Adrenal gland (tissue), 12 donors: ENCODE results near the gene TMEM243. TPM values are rescaled to one million over a fixed set of nuclear protein-coding genes. Genes with fewer than 3 reads are reported as not detected.

Experiments used
- DNase-seq, 7 donors: peaks; one replicate each; pipeline ENCODE4 v3.0.0-alpha.2; 2019 to 2020
- H3K27ac ChIP-seq, 5 donors: fragments of 200-600 bp; sonication (generic) in 4 of 5; 1 replicate in 3 of 5; 2 replicates in 2 of 5; pipeline versions ENCODE4 v1.5.1 to v1.8.0; 2016 to 2020; ENCODE audit warnings: mild to moderate bottlenecking in 1 of 5
- H3K27me3 ChIP-seq: fragments of 200-600 bp; 2 replicates; pipeline ENCODE4 v1.8.0; 2021
- H3K36me3 ChIP-seq, 2 donors: fragments of 200-600 bp; replicated peaks in 1 of 2; 1 replicate in 1 of 2; 2 replicates in 1 of 2; pipeline versions ENCODE4 v1.5.1 to v1.8.0; 2018 to 2022
- H3K4me1 ChIP-seq, 2 donors: fragments of 200-600 bp; replicated peaks in 1 of 2; 1 replicate in 1 of 2; 2 replicates in 1 of 2; pipeline versions ENCODE4 v1.5.1 to v1.8.0; 2018 to 2021
- H3K4me3 ChIP-seq, 4 donors: fragments of 200-600 bp; sonication (generic) in 3 of 4; one replicate each; pipeline ENCODE4 v1.5.1; 2016 to 2018
- H3K9me3 ChIP-seq, 3 donors: fragments of 200-600 bp; sonication (generic) in 1 of 3; replicated peaks in 1 of 3; 1 replicate in 2 of 3; 2 replicates in 1 of 3; pipeline versions ENCODE4 v1.5.1 to v1.8.0; 2016 to 2021
- CTCF ChIP-seq, 6 experiments: fragments of 450-650 bp in 4 of 6; fragments of 200-600 bp in 2 of 6; sonication (generic) in 1 of 6; IDR thresholded peaks; 1 replicate in 5 of 6; 2 replicates in 1 of 6; pipeline versions ENCODE4 v1.5.1 to v1.8.0; 2016 to 2021; ENCODE audit warnings: antibody characterized with exemption in 6 of 6, mild to moderate bottlenecking in 2 of 6, moderate library complexity in 1 of 6
- POLR2A ChIP-seq, 2 donors: fragments of 450-650 bp; IDR thresholded peaks; one replicate each; pipeline ENCODE4 v1.6.1; 2017; ENCODE audit warnings: antibody characterized with exemption in 2 of 2, mild to moderate bottlenecking in 2 of 2, moderate library complexity in 1 of 2
- WGBS, 4 donors: extraction: QIAGEN DNeasy Blood & Tissue Kit in 2 of 4; methylation state at CpG; one replicate each; pipeline versions ENCODE4 v1.1.5 to v1.1.7; 2013 to 2017; 5-methylcytosine and 5-hydroxymethylcytosine counted together
- intact Hi-C, 2 donors: fragments of 100-400 bp; cut with DNase I; formaldehyde crosslinking; loops; one replicate each; pipeline versions ENCODE4 v1.14.1 to v1.15.0; 2022 to 2023
- polyA plus RNA-seq, 3 donors: library from polyadenylated mRNA; stranded (reverse); fragments of 200-250 nt in 2 of 3; fragments of 350-450 nt in 1 of 3; fragmentation: Illumina TruSeq in 1 of 3; extraction: RNeasy Lipid Tissue Mini Kit (QIAGEN cat#74804) in 1 of 3; gene quantifications; one replicate each; pipeline ENCODE4 v1.2.3, GENCODE V29; 2013 to 2014
- total RNA-seq, 9 donors: library from RNA; depleted of rRNA in 4 of 9; stranded (reverse); fragments of >200 nt in 4 of 9; fragments of 120-200 nt in 1 of 9; fragmentation: NEBNext Ultra II Directional in 1 of 9; extraction: Animal tissue kit (Norgen Biotek cat#: 25700) in 1 of 9; gene quantifications; one replicate each; pipeline versions ENCODE4 v1.1.0 to v1.2.4, GENCODE V29; 2013 to 2023
- donor health status: healthy with polysubstance abuse.
- donor health status: Bipolar disorder and iron deficiency.
- donor health status: DM: yes; HTN: yes; CAD: no.
- donor health status: DM: no; HTN: no; CAD: no.
- donor health status: DM: no; HTN: no; CAD: no.
- donor health status: DM: yes; HTN: yes; CAD: no.

TMEM243 gene
- total and polyA plus RNA-seq, 12 donors, result 13.7 to 63.4 (median 20.8) TPM

- peak overlapping the region in 2 of 4 donors; percentile 72 to 81 for H3K4me3 ChIP-seq
- no peaks in the 10 kb centered on the region for H3K27me3 ChIP-seq
- TF ChIP-seq POLR2A (IDR thresholded peaks at IDR 0.05), result no peak
- no peak for TF ChIP-seq CTCF (IDR thresholded peaks at IDR 0.05)
- peak overlapping the region in 2 of 5 donors; percentile 81 to 85 for H3K27ac ChIP-seq
- no peak for DNase-seq
- no peaks in the 10 kb centered on the region for H3K36me3 ChIP-seq
- intact Hi-C loops, result loop anchor here in 1 of 2 donors (10.0 kb wide), 1 partner anchor 53 kb away; no protein-coding TSS in a partner anchor
- peaks cover 13 to 27% of the 10 kb centered on the region in 2 donors for H3K4me1 ChIP-seq
- H3K9me3 ChIP-seq, result no peaks in the 10 kb centered on the region
- 76 to 80% (median 77%) methylated on average over 9 of the region's 9 CpGs for WGBS, 4 donors
Observed at GRCh38 chr7:87217983-87218653, 1.4 kb downstream of the TMEM243 start.

- no peaks in the 10 kb centered on the region for H3K9me3 ChIP-seq
- 73 to 83% (median 76%) methylated on average over 5 of the region's 5 CpGs for WGBS, 4 donors
- no peak for DNase-seq
- H3K4me3 ChIP-seq, result no peak overlapping the region
- H3K4me1 ChIP-seq, result peaks cover 13 to 27% of the 10 kb centered on the region in 2 donors
- no peaks in the 10 kb centered on the region for H3K27me3 ChIP-seq
- TF ChIP-seq POLR2A (IDR thresholded peaks at IDR 0.05) (no peak), CTCF (IDR thresholded peaks at IDR 0.05) (no peak)
- H3K36me3 ChIP-seq, result no peaks in the 10 kb centered on the region
- H3K27ac ChIP-seq, result no peak overlapping the region
- intact Hi-C loops, result loop anchor here in 1 of 2 donors (10.0 kb wide), 1 partner anchor 52 kb away; no protein-coding TSS in a partner anchor
Observed at GRCh38 chr7:87216701-87217508, 2.6 kb downstream of the TMEM243 start.

- Histone ChIP-seq H3K9me3 (no peaks in the 10 kb centered on the region), H3K27ac (no peak overlapping the region), H3K36me3 (no peaks in the 10 kb centered on the region), H3K27me3 (no peaks in the 10 kb centered on the region), H3K4me1 (peaks cover 6 to 19% of the 10 kb centered on the region in 2 donors), H3K4me3 (no peak overlapping the region)
- 98 to 100% (median 98%) methylated on average over 3 of the region's 3 CpGs for WGBS, 4 donors
- TF ChIP-seq POLR2A (IDR thresholded peaks at IDR 0.05), result no peak
- TF ChIP-seq CTCF (IDR thresholded peaks at IDR 0.05), result no peak
- no peak for DNase-seq
- intact Hi-C loops, result loop anchor here in 1 of 2 donors (10.0 kb wide), 1 partner anchor 50 kb away; no protein-coding TSS in a partner anchor
Observed at GRCh38 chr7:87215046-87215445, 4.5 kb downstream of the TMEM243 start.

- Histone ChIP-seq H3K4me1 (peaks cover 6 to 17% of the 10 kb centered on the region in 2 donors), H3K27me3 (no peaks in the 10 kb centered on the region), H3K36me3 (no peaks in the 10 kb centered on the region), H3K27ac (no peak overlapping the region), H3K9me3 (no peaks in the 10 kb centered on the region), H3K4me3 (no peak overlapping the region)
- 67 to 74% (median 71%) methylated on average over 2 of the region's 2 CpGs for WGBS, 4 donors
- intact Hi-C loops, result loop anchor here in 1 of 2 donors (10.0 kb wide), 1 partner anchor 49 kb away; no protein-coding TSS in a partner anchor
- TF ChIP-seq POLR2A (IDR thresholded peaks at IDR 0.05), result no peak
- TF ChIP-seq CTCF (IDR thresholded peaks at IDR 0.05), result no peak
- DNase-seq, result no peak
Observed at GRCh38 chr7:87213811-87214210, 5.7 kb downstream of the TMEM243 start.
